Stimulated activated naive CD8-positive, alpha-beta T cell treated with anti-CD3 and anti-CD28 coated beads, Interleukin-15, amount 100 ng/mL, for 72 hours (primary cell): Measurements from ENCODE around the gene CLDND1.

Experiments used
- ATAC-seq: fragments of 150-1000 bp; cut with Tn5 transposase; 2 replicates; pipeline ENCODE4 v1.10.0; 2021; ENCODE audit warnings: mild to moderate bottlenecking, moderate library complexity
- DNase-seq, 2 donors: peaks; one replicate each; pipeline ENCODE4 v3.0.0; 2021 to 2022
- H3K27ac Mint-ChIP-seq, 2 donors: one replicate each; pipeline ENCODE4 v1.8.0; 2022; ENCODE audit warnings: mild to moderate bottlenecking in 2 of 2, mixed read lengths in 2 of 2, moderate library complexity in 2 of 2
- H3K27me3 Mint-ChIP-seq: one replicate; pipeline ENCODE4 v1.8.0; 2022; ENCODE audit warnings: mixed read lengths
- H3K4me1 Mint-ChIP-seq: one replicate; pipeline ENCODE4 v1.8.0; 2022; ENCODE audit warnings: mild to moderate bottlenecking, mixed read lengths
- H3K4me3 Mint-ChIP-seq, 2 donors: one replicate each; pipeline ENCODE4 v1.8.0; 2022; ENCODE audit warnings: mild to moderate bottlenecking in 2 of 2, mixed read lengths in 2 of 2, moderate library complexity in 1 of 2
- H3K9me3 Mint-ChIP-seq, 2 donors: one replicate each; pipeline ENCODE4 v1.8.0; 2022; ENCODE audit warnings: mixed read lengths in 2 of 2

Gene CLDND1

DNA sequence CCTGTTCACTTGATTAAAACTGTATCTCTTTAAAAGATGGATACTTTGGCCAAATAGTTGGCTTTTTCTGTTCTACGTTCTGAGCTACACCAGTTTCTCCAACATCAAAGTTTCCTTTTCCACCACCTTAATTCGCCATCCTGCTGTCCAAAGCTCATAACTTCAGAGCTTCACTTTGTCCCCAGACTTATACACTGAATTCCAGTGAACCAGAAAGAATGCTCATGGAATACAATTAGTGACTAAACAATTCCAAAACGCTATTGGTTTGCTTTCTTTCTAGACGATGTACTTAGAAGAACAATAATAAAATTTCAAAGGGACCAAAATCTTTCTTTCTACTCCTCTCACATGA, 32.3 kb upstream of the CLDND1 start:
- Mint-ChIP-seq H3K27me3 (no peaks in the 10 kb centered on the region), H3K4me3 (peak overlapping the region; percentile 76 to 88), H3K4me1 (peaks cover 94% of the 10 kb centered on the region), H3K9me3 (no peaks in the 10 kb centered on the region), H3K27ac (peak overlapping the region; percentile 100)
- DNase-seq (no peak), ATAC-seq (no peak)

DNA sequence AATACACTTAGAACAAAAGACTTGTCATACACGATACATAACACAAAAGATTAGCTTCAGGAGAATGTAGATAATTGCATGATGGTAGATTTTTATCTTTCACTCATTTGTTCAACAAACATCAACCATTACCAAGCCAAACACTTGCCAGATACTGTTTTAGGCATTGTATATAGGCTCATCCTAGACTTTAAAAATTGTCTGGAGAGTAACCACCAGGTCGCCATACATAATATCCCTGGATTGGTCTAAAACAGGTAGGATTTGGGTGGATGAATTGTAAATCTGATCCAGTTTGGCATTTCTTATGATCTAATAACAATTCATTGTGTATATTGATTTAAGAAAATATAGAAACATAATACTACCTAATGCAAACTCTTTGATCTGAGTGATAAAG, 31.9 kb upstream of the CLDND1 start:
- DNase-seq (no peak), ATAC-seq (no peak)
- Mint-ChIP-seq H3K4me3 (peak overlapping the region; percentile 86 to 88), H3K4me1 (peaks cover 97% of the 10 kb centered on the region), H3K27me3 (no peaks in the 10 kb centered on the region), H3K9me3 (no peaks in the 10 kb centered on the region), H3K27ac (peak overlapping the region; percentile 100)

DNA sequence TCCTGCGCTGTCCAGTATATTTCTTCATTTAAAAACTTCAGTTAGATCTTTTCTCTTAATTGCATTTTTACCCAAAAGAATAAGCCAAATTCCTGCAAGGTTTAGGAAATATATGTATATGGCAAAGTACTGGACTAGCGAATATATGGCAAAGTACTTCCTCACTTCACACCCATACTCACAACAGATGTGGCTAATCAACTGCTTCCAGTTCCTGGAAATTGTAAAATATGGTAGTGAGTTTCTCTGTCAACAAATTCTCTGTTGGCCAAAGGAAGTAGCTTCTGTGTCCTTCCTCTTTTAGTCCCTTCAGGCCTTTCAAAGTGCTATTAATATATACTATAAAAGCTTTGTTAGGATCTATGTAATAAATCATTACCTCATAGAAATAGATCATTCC, 31.1 kb upstream of the CLDND1 start:
- Mint-ChIP-seq H3K4me1 (peaks cover 94% of the 10 kb centered on the region), H3K27me3 (no peaks in the 10 kb centered on the region), H3K9me3 (no peaks in the 10 kb centered on the region), H3K4me3 (peak overlapping the region; percentile 80 to 86), H3K27ac (peak overlapping the region; percentile 97 to 100)
- DNase-seq, result no peak
- ATAC-seq, result no peak

DNA sequence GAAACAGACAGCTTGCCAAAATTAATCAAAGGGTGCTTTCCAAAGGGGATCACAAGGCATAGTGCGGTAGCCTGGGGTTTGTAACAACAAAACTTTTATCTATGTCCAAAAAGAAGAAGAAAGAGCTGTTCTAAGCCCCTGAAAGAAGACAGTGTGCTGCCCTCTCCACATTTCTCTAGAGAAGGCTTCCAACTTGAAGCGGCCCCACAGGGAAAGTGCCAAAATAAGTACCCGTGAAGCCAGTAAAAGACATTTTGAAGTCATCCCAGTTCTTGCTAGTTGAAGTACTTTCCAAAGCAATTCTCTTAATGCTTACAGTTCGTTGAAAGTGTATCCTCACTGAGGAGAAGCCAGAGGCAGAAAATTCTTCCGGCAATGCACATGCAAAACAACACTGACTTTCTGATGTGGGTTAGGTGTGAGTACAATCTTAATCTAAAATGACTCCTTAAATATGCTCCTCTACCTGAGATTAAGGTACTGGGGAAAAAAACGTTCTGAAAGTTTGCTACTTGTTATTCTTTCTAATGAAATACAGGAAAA, 30.4 kb upstream of the CLDND1 start:
- H3K27me3 Mint-ChIP-seq, result no peaks in the 10 kb centered on the region
- ATAC-seq, result no peak
- peaks cover 94% of the 10 kb centered on the region for H3K4me1 Mint-ChIP-seq
- DNase-seq, result no peak
- no peaks in the 10 kb centered on the region for H3K9me3 Mint-ChIP-seq
- peak overlapping the region; percentile 97 to 100 for H3K27ac Mint-ChIP-seq
- peak overlapping the region; percentile 80 to 86 for H3K4me3 Mint-ChIP-seq

DNA sequence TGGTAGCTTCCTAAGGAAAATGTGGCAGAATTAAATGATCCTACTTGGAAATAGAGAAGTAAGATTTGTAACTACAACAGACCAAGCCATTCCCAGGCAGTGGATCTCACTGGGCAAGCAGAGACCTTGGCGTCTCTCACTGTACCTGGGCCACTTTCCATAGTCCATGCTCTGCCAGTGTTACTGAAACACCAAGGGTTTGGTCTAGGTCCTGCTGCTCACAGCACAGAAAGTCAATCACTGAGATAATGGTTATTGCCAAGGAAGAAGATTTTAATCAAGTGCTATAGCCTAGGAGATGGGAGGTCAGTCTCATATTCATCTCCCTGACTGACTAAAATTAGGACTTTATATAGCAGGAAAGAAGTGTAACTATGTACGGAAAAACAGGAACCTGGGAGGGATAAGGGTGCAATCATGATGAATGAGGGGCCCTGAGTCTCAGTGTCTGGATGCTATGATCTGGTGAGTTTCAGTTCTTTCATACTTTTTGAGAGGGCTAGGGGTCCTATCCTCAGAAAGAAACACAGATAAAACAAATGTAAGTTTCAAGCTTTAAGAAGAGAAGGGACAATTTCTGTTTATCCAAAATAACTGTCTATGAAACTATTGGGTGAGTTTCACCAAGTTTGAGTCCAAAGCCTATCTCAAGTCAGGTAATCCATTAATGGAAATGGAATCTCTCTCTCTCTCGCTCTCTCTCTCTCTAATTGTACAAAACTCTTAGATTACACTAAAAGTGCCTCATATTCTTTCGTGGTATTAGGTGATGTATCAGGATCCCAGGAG, 29.7 kb upstream of the CLDND1 start:
- no peak for ATAC-seq
- DNase-seq, result no peak
- H3K27ac Mint-ChIP-seq, result peak overlapping the region; percentile 97 to 100
- no peaks in the 10 kb centered on the region for H3K9me3 Mint-ChIP-seq
- H3K27me3 Mint-ChIP-seq, result no peaks in the 10 kb centered on the region
- peaks cover 89% of the 10 kb centered on the region for H3K4me1 Mint-ChIP-seq
- peak overlapping the region; percentile 80 to 86 for H3K4me3 Mint-ChIP-seq

DNA sequence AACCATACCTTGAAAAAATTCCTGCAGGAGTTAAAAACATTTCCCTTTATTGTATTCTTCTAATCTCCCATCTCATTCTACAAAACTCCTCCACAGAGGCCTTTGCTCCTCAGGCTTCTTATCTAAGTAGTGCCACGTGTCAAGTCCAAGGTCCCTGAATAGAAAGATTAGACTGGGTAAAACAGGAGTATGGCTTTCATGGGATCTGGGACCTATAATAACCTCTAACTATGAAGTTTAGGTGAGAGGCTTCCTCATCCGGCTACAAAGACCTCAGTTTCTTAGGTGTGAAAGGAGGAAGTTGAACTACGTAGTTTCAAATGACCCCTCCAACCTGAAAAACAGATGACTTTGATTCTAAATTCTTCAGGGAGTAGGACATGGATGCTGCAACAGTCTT, 29.1 kb upstream of the CLDND1 start:
- ATAC-seq (no peak), DNase-seq (no peak)
- Mint-ChIP-seq H3K4me1 (peaks cover 83% of the 10 kb centered on the region), H3K4me3 (peak overlapping the region; percentile 80 to 86), H3K27ac (peak overlapping the region; percentile 35 to 100), H3K27me3 (no peaks in the 10 kb centered on the region), H3K9me3 (no peaks in the 10 kb centered on the region)

DNA sequence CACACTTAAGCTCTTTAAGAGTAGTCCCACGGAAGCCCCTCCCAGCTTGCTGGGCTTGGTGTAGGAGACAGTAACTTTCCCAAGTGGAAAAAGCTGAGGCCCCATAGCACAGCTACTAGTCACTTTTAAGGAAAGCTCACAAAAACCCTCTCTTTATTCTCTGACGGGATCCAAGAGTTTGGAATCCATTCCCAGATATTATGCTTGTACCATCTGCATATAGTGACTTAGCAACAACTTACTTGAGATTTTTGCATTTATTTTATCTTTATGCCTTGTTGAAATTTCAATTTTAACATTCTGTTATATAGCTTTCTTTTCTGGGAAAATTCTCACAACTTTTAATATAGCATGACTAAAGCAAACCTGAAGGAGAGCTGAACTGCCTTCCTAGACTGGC, 28.5 kb upstream of the CLDND1 start:
- DNase-seq, result no peak
- H3K4me1 Mint-ChIP-seq, result peaks cover 82% of the 10 kb centered on the region
- no peaks in the 10 kb centered on the region for H3K9me3 Mint-ChIP-seq
- H3K4me3 Mint-ChIP-seq, result peak overlapping the region in 1 of 2 donors; percentile 86
- peak overlapping the region in 1 of 2 donors; percentile 100 for H3K27ac Mint-ChIP-seq
- ATAC-seq, result no peak
- H3K27me3 Mint-ChIP-seq, result no peaks in the 10 kb centered on the region

DNA sequence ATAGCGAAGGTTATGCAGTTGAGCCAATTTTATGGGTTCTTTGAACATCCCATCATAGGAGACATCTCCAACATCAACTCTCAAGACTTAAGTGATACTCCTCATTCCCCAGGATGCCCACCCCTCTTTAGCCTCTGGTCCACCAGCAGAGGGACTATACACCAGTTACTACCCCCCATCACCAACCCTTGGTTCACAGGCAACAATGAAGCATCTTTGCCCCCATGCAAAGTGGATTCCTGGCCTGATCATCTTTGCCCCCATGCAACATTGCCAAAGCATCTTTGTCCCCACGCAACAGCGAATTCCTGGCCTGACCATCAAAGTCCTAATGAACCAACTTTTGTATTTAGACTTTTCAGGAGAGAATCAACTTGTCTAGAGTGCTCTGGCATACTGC, 28.1 kb upstream of the CLDND1 start:
- H3K27me3 Mint-ChIP-seq, result no peaks in the 10 kb centered on the region
- peak overlapping the region in 1 of 2 donors; percentile 100 for H3K27ac Mint-ChIP-seq
- ATAC-seq (no peak), DNase-seq (no peak)
- H3K9me3 Mint-ChIP-seq, result no peaks in the 10 kb centered on the region
- H3K4me3 Mint-ChIP-seq, result peak overlapping the region; percentile 5 to 86
- H3K4me1 Mint-ChIP-seq, result peaks cover 81% of the 10 kb centered on the region

DNA sequence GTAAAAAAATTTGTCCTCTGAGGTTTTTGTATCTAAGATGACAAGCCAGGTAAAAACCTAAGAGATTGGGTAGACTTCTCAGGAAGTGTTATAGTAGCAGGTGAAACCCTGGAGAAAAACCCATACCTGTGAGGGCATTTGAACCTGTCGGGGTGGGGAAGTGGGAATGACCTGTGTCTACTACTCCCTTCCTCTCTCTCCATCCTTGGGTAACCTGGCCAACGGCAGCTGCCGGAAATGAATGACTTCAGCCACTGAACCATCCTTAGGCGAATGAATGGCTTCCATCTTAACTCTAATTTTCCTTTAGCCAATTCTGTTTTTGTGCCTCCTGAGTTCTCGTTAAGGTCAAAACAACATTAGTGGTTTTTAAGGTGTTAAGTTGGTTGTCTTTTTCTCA, 25.8 kb upstream of the CLDND1 start:
- Mint-ChIP-seq H3K27ac (no peak overlapping the region), H3K9me3 (no peaks in the 10 kb centered on the region), H3K27me3 (no peaks in the 10 kb centered on the region), H3K4me1 (peaks cover 68% of the 10 kb centered on the region), H3K4me3 (no peak overlapping the region)
- no peak for ATAC-seq
- DNase-seq, result no peak

DNA sequence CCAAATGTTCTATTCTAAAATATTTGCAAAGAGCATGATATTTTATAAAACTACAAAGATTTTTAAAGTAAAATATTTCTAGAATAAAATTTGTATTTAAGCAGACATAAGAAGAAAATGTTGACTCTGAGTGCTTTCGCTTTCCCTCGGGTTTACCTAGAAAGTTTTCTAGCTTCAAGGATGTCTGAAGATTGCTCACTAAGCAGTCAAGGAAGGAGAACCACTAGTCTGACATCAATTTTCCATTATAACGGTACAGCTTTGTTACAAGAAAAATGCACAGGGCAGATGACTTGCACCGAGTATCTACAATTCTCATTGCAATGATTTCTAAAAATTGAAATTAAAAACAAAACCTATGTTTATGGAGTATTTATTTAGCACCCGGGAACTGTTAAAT, 23.2 kb upstream of the CLDND1 start:
- H3K4me3 Mint-ChIP-seq, result peak overlapping the region; percentile 57 to 72
- H3K9me3 Mint-ChIP-seq, result no peaks in the 10 kb centered on the region
- ATAC-seq (peak; percentile 90), DNase-seq (no peak)
- peaks cover 64% of the 10 kb centered on the region for H3K4me1 Mint-ChIP-seq
- H3K27me3 Mint-ChIP-seq, result no peaks in the 10 kb centered on the region
- peak overlapping the region; percentile 34 to 97 for H3K27ac Mint-ChIP-seq

DNA sequence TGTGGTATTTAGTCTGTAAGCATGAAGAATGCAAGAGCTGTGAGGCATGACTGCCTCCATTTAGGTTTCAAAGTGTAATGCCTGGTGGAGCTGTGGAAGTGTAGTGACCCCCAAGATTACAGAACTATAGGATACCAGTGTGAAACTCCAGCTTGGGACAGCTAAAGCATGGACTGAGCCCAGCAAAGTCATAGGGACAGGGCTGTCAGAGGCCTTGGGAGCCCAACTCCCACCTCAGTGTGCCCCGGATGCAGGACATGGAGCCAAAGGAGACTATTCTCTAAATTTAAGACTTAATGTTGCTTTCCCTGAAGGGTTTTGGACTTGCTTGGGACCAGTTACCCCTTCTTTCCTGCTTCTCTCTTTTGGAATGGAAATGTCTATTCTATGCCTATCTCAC, 19.9 kb upstream of the CLDND1 start:
- Mint-ChIP-seq H3K27me3 (no peaks in the 10 kb centered on the region), H3K27ac (no peak overlapping the region), H3K4me3 (no peak overlapping the region), H3K4me1 (peaks cover 60% of the 10 kb centered on the region), H3K9me3 (no peaks in the 10 kb centered on the region)
- no peak for ATAC-seq
- DNase-seq, result no peak

DNA sequence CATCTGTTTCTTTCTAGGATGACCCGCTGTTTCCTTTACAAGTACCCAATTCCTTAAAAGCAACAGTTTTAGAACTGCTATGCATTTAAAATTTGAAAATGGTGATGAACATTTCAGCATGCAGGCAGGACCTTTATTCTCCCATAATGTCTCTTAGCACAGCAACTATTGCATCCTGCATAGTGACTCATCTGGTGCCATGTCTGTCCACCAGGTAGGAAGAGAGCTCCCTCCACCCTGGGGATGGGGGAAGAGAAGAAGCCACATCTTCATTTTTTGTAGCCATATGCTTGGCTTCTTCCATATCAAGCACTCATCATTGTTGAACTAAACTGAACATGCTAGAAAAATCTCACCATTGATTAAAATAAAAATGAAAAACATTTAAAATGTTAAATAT, 19.0 kb upstream of the CLDND1 start:
- DNase-seq, result no peak
- peaks cover 66% of the 10 kb centered on the region for H3K4me1 Mint-ChIP-seq

DNA sequence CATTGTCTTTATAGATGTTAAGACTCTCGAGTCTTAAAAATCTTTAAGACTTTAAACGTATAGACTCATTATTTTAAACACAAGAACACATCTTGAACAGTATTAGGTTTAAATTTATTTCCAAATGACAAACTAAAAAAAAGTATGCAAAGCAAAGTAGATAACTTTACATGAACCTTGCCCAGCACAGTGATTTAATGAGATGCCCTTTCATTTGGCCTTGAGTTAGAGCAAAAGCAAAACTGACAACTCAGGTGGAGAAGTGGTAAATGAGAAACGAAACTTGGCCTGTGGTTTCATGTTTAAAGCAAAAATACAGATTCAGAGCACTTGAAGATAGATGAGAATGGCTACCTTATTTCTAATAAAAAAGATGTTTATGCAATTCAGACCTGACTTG, 17.6 kb upstream of the CLDND1 start:
- DNase-seq (no peak), ATAC-seq (peak; percentile 55)
- Mint-ChIP-seq H3K27ac (no peak overlapping the region), H3K4me1 (peaks cover 64% of the 10 kb centered on the region), H3K4me3 (peak overlapping the region; percentile 32 to 59), H3K27me3 (no peaks in the 10 kb centered on the region), H3K9me3 (no peaks in the 10 kb centered on the region)

More for the DNA sequence above, 19.0 kb upstream of the CLDND1 start:
- Mint-ChIP-seq H3K4me3 (peak overlapping the region; percentile 36 to 56), H3K27me3 (no peaks in the 10 kb centered on the region), H3K27ac (no peak overlapping the region), H3K9me3 (no peaks in the 10 kb centered on the region)
- ATAC-seq, result no peak

DNA sequence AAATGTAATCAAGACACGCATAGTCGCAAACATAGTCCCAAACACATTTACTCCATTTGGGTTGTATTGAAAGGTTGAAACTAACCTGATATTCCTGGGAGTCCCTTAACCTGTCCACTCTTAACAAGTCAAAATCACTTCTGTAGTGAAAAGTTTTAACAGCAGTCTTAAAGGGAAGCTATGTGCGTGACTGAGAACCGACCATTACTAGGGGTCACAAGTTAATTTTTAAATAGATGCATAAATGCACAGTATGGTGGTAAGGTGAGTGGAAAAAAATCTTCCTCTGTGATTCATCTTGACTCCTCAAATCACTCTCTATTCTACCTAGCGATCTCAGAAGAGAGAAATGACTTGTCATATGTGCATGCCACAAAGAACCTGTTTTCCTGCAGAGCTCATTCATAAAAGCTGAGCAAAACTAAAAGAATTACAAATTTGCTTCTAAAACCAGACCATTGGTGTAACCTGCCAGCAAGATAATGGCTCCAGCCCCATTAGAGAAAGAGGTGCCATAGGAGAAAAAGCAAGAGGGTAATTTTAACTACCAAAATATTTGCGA, 13.8 kb upstream of the CLDND1 start:
- Mint-ChIP-seq H3K27ac (peak overlapping the region; percentile 82 to 97), H3K4me3 (peak overlapping the region; percentile 50 to 67), H3K27me3 (no peaks in the 10 kb centered on the region), H3K9me3 (no peaks in the 10 kb centered on the region), H3K4me1 (peaks cover 56% of the 10 kb centered on the region)
- peak; percentile 94 for ATAC-seq
- DNase-seq, result peak in 1 of 2 donors; percentile 27

DNA sequence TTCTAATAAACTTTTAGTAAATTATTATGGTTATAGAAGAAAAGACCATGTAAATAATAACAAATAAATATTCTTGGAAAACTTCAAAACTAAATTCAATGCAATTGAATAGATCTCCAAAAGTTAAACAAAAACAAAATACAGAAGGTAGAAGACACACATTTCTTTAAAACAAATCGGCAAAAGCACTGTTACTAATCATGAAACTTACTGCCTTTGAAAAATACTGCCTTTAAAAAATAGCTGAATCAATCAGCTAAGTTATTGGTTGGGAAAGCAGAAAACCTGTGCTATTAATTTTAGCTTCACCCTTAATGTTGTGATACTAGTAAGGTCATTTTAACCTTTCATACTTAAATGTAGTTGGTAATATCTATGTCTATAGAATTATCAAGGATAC, 12.0 kb upstream of the CLDND1 start:
- no peak overlapping the region for H3K27ac Mint-ChIP-seq
- ATAC-seq, result no peak

DNA sequence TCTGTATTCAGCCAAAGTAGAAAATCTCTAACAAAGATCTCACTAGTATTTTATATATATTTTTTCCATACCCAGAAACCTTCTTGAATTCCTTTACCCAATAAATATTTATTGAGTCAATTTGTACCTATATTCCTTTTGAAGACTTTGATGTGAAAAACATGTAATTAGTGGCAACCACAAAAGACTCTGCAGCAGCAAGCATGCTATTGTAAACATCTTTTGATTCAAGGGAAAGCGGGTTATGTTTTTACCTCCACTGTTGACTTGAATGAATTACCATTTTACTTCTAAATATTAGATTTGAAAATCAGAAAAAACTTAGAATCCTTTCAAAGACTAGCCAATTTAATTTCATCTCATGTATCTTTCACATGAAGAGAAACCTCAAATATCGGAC, 11.5 kb upstream of the CLDND1 start:
- ATAC-seq, result no peak
- Mint-ChIP-seq H3K27ac (no peak overlapping the region), H3K27me3 (no peaks in the 10 kb centered on the region), H3K4me1 (peaks cover 60% of the 10 kb centered on the region), H3K9me3 (no peaks in the 10 kb centered on the region), H3K4me3 (peak overlapping the region in 1 of 2 donors; percentile 39)
- DNase-seq, result no peak

More for the DNA sequence above, 12.0 kb upstream of the CLDND1 start:
- peak overlapping the region in 1 of 2 donors; percentile 12 for H3K4me3 Mint-ChIP-seq
- H3K4me1 Mint-ChIP-seq, result peaks cover 63% of the 10 kb centered on the region
- no peaks in the 10 kb centered on the region for H3K9me3 Mint-ChIP-seq
- H3K27me3 Mint-ChIP-seq, result no peaks in the 10 kb centered on the region
- DNase-seq, result no peak
